A549 (cell line): ENCODE data around the gene PTPRK.

Source experiments
- CEBPB ChIP-seq, 2 experiments: fragments of >200 bp in 1 of 2; sonication (Bioruptor Twin) in 1 of 2; formaldehyde crosslinking in 1 of 2; IDR thresholded peaks; 2 replicates each; pipeline ENCODE4 v1.6.1; 2012 to 2016
- CHD4 ChIP-seq: fragments of 200-600 bp; sonication (generic); IDR thresholded peaks from 2 replicates; pipeline ENCODE4 v1.6.1; 2016; ENCODE audit warnings: antibody characterized with exemption, mild to moderate bottlenecking, borderline replicate concordance
- FOSB ChIP-seq: fragments of 250-450 bp; sonication (Bioruptor Pico); IDR thresholded peaks from 2 replicates; pipeline ENCODE4 v1.5.0; 2020; ENCODE audit warnings: mild to moderate bottlenecking, moderate library complexity
- GATA3 ChIP-seq: IDR thresholded peaks from 2 replicates; pipeline ENCODE4 v1.6.1; 2012; ENCODE audit warnings: borderline replicate concordance
- HDAC2 ChIP-seq: fragments of 200-600 bp; sonication (generic); IDR thresholded peaks from 2 replicates; pipeline ENCODE4 v1.6.1; 2016
- MAFK ChIP-seq: fragments of 450-650 bp; IDR thresholded peaks from 2 replicates; pipeline ENCODE4 v1.6.1; 2014; ENCODE audit not compliant: partially characterized antibody
- MAX ChIP-seq: IDR thresholded peaks from 2 replicates; pipeline ENCODE4 v1.6.1; 2012
- MAZ ChIP-seq: fragments of 150-350 bp; IDR thresholded peaks from 2 replicates; pipeline ENCODE4 v1.6.1; 2014; ENCODE audit warnings: antibody characterized with exemption, low read depth, low read length, borderline replicate concordance
- POLR2A ChIP-seq: IDR thresholded peaks from 2 replicates; pipeline ENCODE4 v1.6.1; 2012; ENCODE audit warnings: mild to moderate bottlenecking, low read length
- RCOR1 ChIP-seq: fragments of 150-350 bp; IDR thresholded peaks from 2 replicates; pipeline ENCODE4 v1.6.1; 2014; ENCODE audit warnings: antibody characterized with exemption, low read length, low read depth
- TF ChIP-seq, protein P1 (sequence below): IDR thresholded peaks from 2 replicates; pipeline ENCODE4 v1.6.1; 2012
- TF ChIP-seq, protein P2 (sequence below): fragments of >200 bp; sonication (Bioruptor Twin); formaldehyde crosslinking; IDR thresholded peaks from 3 replicates; pipeline ENCODE4 v1.5.1; 2016
- TF ChIP-seq, protein P3 (sequence below): fragments of >200 bp; sonication (Bioruptor Twin); formaldehyde crosslinking; IDR thresholded peaks from 3 replicates; pipeline ENCODE4 v1.6.1; 2016

DNA sequence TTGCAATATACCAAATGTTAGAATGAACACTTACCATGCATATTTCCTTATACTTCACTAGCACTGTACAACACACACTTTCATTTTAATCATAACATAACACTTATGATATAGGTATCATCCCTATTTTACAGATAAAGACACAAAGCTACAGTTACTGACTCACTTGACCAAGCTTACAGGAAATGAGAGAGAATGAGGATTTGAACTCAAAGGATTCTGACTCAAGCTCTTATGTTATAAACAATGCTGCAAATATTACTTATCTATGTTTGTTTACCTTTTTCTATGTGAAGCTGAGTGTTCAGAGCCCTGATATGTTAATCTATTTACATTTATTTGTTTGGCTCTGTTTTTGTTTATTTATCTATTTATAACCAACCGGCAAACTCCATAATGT lies 245.4 kb downstream of the PTPRK start:
- TF ChIP-seq, protein P1, sequence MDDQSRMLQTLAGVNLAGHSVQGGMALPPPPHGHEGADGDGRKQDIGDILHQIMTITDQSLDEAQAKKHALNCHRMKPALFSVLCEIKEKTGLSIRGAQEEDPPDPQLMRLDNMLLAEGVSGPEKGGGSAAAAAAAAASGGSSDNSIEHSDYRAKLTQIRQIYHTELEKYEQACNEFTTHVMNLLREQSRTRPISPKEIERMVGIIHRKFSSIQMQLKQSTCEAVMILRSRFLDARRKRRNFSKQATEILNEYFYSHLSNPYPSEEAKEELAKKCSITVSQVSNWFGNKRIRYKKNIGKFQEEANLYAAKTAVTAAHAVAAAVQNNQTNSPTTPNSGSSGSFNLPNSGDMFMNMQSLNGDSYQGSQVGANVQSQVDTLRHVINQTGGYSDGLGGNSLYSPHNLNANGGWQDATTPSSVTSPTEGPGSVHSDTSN: no peak
- no peak for TF ChIP-seq FOSB (CRISPR knock-in tag)
- TF ChIP-seq, protein P2, sequence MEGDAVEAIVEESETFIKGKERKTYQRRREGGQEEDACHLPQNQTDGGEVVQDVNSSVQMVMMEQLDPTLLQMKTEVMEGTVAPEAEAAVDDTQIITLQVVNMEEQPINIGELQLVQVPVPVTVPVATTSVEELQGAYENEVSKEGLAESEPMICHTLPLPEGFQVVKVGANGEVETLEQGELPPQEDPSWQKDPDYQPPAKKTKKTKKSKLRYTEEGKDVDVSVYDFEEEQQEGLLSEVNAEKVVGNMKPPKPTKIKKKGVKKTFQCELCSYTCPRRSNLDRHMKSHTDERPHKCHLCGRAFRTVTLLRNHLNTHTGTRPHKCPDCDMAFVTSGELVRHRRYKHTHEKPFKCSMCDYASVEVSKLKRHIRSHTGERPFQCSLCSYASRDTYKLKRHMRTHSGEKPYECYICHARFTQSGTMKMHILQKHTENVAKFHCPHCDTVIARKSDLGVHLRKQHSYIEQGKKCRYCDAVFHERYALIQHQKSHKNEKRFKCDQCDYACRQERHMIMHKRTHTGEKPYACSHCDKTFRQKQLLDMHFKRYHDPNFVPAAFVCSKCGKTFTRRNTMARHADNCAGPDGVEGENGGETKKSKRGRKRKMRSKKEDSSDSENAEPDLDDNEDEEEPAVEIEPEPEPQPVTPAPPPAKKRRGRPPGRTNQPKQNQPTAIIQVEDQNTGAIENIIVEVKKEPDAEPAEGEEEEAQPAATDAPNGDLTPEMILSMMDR: no peak
- TF ChIP-seq MAX: no peak
- TF ChIP-seq GATA3: no peak
- TF ChIP-seq HDAC2: no peak
- TF ChIP-seq, protein P3, sequence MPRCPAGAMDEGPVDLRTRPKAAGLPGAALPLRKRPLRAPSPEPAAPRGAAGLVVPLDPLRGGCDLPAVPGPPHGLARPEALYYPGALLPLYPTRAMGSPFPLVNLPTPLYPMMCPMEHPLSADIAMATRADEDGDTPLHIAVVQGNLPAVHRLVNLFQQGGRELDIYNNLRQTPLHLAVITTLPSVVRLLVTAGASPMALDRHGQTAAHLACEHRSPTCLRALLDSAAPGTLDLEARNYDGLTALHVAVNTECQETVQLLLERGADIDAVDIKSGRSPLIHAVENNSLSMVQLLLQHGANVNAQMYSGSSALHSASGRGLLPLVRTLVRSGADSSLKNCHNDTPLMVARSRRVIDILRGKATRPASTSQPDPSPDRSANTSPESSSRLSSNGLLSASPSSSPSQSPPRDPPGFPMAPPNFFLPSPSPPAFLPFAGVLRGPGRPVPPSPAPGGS: no peak
- TF ChIP-seq CHD4: no peak
- TF ChIP-seq CEBPB (IDR thresholded peaks at IDR 0.05): no peak
- no peak for TF ChIP-seq MAFK
- no peak for TF ChIP-seq MAZ
- no peak for TF ChIP-seq RCOR1
- TF ChIP-seq POLR2A: no peak
